K562 (cell line): Measurements from ENCODE around the gene NPC1. TPM values are rescaled to one million over a fixed set of nuclear protein-coding genes. Genes with fewer than 3 reads are reported as not detected.

Experiments
- ARID4B ChIP-seq: sonication (generic); formaldehyde crosslinking; IDR thresholded peaks from 2 replicates; pipeline ENCODE4 v1.8.0; 2022; ENCODE audit warnings: mild to moderate bottlenecking, missing genetic modification reagents
- EGR1 ChIP-seq: fragments of 450-650 bp; conservative IDR thresholded peaks from 2 replicates; pipeline ENCODE4 v1.6.1; 2017; ENCODE audit warnings: mild to moderate bottlenecking
- FOXA3 ChIP-seq, 2 experiments: fragments of 450-650 bp in 1 of 2; sonication (generic) in 1 of 2; formaldehyde crosslinking; IDR thresholded peaks in 1 of 2; conservative IDR thresholded peaks in 1 of 2; 2 replicates each; pipeline versions ENCODE4 v1.4.0 to v1.8.0; 2020 to 2022; ENCODE audit warnings: mild to moderate bottlenecking in 2 of 2, missing genetic modification reagents in 1 of 2
- GATA2 ChIP-seq: sonication (generic); formaldehyde crosslinking; IDR thresholded peaks from 2 replicates; pipeline ENCODE4 v1.4.0; 2020; ENCODE audit warnings: mild to moderate bottlenecking, missing genetic modification reagents
- MED1 ChIP-seq: sonication (generic); formaldehyde crosslinking; IDR thresholded peaks from 2 replicates; pipeline ENCODE4 v1.8.1; 2023; ENCODE audit warnings: missing genetic modification reagents, borderline replicate concordance
- MEIS2 ChIP-seq: fragments of 450-650 bp; IDR thresholded peaks from 2 replicates; pipeline ENCODE4 v1.6.1; 2014; ENCODE audit warnings: mild to moderate bottlenecking; ENCODE audit not compliant: partially characterized antibody
- NR2F6 ChIP-seq: fragments of 450-650 bp; formaldehyde crosslinking; IDR thresholded peaks from 2 replicates; pipeline ENCODE4 v1.4.0; 2020; ENCODE audit warnings: mild to moderate bottlenecking
- RERE ChIP-seq: sonication (generic); formaldehyde crosslinking; IDR thresholded peaks from 2 replicates; pipeline ENCODE4 v1.8.0; 2023; ENCODE audit warnings: missing genetic modification reagents, mild to moderate bottlenecking, borderline replicate concordance
- TFAP4 ChIP-seq: sonication (generic); formaldehyde crosslinking; IDR thresholded peaks from 2 replicates; pipeline ENCODE4 v1.8.0; 2022; ENCODE audit warnings: missing genetic modification reagents, mild to moderate bottlenecking, moderate library complexity, borderline replicate concordance
- ZBTB1 ChIP-seq: sonication (generic); formaldehyde crosslinking; IDR thresholded peaks from 2 replicates; pipeline ENCODE4 v1.8.1; 2023; ENCODE audit warnings: missing genetic modification reagents, low read depth, mild to moderate bottlenecking, borderline replicate concordance
- ZNF253 ChIP-seq: fragments of 250-450 bp; sonication (Bioruptor Pico); conservative IDR thresholded peaks from 2 replicates; pipeline ENCODE4 v1.6.1; 2021; ENCODE audit warnings: mild to moderate bottlenecking
- ZNF395 ChIP-seq: fragments of 200-800 bp; sonication (Bioruptor generic); IDR thresholded peaks from 2 replicates; pipeline ENCODE4 v1.6.1; 2017; ENCODE audit warnings: missing genetic modification characterization, missing compliant biosample characterization
- polyA plus RNA-seq, 8 experiments: library from polyadenylated mRNA; depleted of rRNA in 4 of 8; stranded (reverse) in 5 of 8; unstranded in 3 of 8; fragments of >200 nt; fragmentation: Nextera tagmentation in 2 of 8; fragmentation: Illumina TruSeq in 1 of 8; extraction: Ambion mirVana in 2 of 8; extraction: Trizol in 1 of 8; gene quantifications; 2 replicates each; pipeline versions ENCODE4 v1.2.1 to v1.2.3, GENCODE V29; 2011 to 2014; ENCODE audit warnings: inconsistent platforms in 1 of 8, missing spikeins in 1 of 8
- total RNA-seq, 7 experiments: library from RNA; depleted of rRNA in 6 of 7; stranded (reverse); fragments of >200 nt in 6 of 7; fragmentation: Illumina TruSeq in 2 of 7; extraction: Trizol in 2 of 7; gene quantifications; 2 replicates each; pipeline versions ENCODE4 v1.2.1 to v1.2.3, GENCODE V29; 2011 to 2021; ENCODE audit warnings: low replicate concordance in 1 of 7

Gene NPC1
- total and polyA plus RNA-seq, 9 of the 15 experiments (the other 6 are each of a cell fraction or from before 2014, with no cell fraction given), result 17.1 to 45.9 (median 27.6) TPM

- TF ChIP-seq GATA2 (CRISPR knock-in tag), result peak; percentile 58; the same call in 1 of the 2 replicates
- TF ChIP-seq MEIS2, result peak; percentile 12
- TF ChIP-seq EGR1, result 0 out of 2 replicates have a peak, but pooled peaks have one; percentile 16
- TF ChIP-seq ZNF253, result no peak
- TF ChIP-seq ARID4B (CRISPR knock-in tag), result peak; percentile 62; the same call in 1 of the 2 replicates
- 0 out of 2 replicates have a peak, but pooled peaks have one; percentile 28 for TF ChIP-seq ZBTB1 (CRISPR knock-in tag)
- TF ChIP-seq MED1 (CRISPR knock-in tag), result no peak
- TF ChIP-seq FOXA3 (CRISPR knock-in tag; conservative IDR thresholded peaks at IDR 0.05 in 1 of 2, IDR thresholded peaks at IDR 0.05 in 1 of 2), result 0 out of 4 replicates have a peak, but pooled peaks of 1 of the 2 experiments have one; percentile 29
- peak; percentile 90 for TF ChIP-seq ZNF395 (CRISPR knock-in tag)
- TF ChIP-seq TFAP4 (CRISPR knock-in tag), result peak; percentile 79; the same call in 1 of the 2 replicates
- TF ChIP-seq NR2F6 (CRISPR knock-in tag), result no peak
- 0 out of 2 replicates have a peak, but pooled peaks have one; percentile 43 for TF ChIP-seq RERE (CRISPR knock-in tag)
Observed at GRCh38 chr18:23528580-23529472, 57.5 kb downstream of the NPC1 start (continued).
